ENCODE measurements around the gene SLC44A3. TPM values are rescaled to one million over a fixed set of nuclear protein-coding genes. Genes with fewer than 3 reads are reported as not detected.

SLC44A3 gene
- total RNA-seq (2021; fragmentation: NEBNext Ultra II Directional; extraction: Animal tissue kit (Norgen Biotek cat#: 25700)) (4.2 and 5.0 TPM in 2 replicates), polyA plus RNA-seq (2011; rRNA removed) (3.6 and 5.0 TPM in 2 replicates), polyA minus RNA-seq (2011; rRNA and poly(A)+ RNA removed) (7.8 and 9.9 TPM in 2 replicates)
- 4.0 TPM for polyA plus RNA-seq (2011; cell fraction: cytosol; rRNA removed)
- polyA plus RNA-seq (2011; cell fraction: nucleus; rRNA removed) = 5.3 TPM
- polyA plus RNA-seq (2012, experiment 1 of 2) = 3.2 to 5.1 TPM (median 4.6 TPM) in 4 replicates
- polyA plus RNA-seq (2012, experiment 2 of 2) = 2.2 TPM
- 5.2 TPM for polyA plus RNA-seq (2013, experiment 1 of 2)
- polyA plus RNA-seq (2013, experiment 2 of 2) = 5.8 TPM
- polyA minus RNA-seq (2011; cell fraction: cytosol; rRNA and poly(A)+ RNA removed) = 1.1 TPM
- polyA minus RNA-seq (2011; cell fraction: nucleus; rRNA and poly(A)+ RNA removed) = 11.1 TPM
- long read RNA-seq, experiment 1, partial matches to known transcripts = 2 of 2 reads
- long read RNA-seq, experiment 1, other reads (novel, unspliced or antisense) = 0 of 2 reads
- long read RNA-seq, experiment 2, partial matches to known transcripts = 0 of 3 reads
- long read RNA-seq, experiment 2, other reads (novel, unspliced or antisense) = 3 of 3 reads

GRCh38 chr1:94819945-94820746 is at the start of gene SLC44A3:
SLC44A3 (plus strand) TSS chr1:94820357; CDS start chr1:94820452, 95 bp downstream.
- POLR2A ChIA-PET (ENCODE audit: partially characterized antibody) = interaction anchor here (0.6 to 1.3 kb wide), 3 partner anchors 16 to 278 kb away, joined by 3 to 4 read pairs (median 4); no protein-coding TSS in a partner anchor
- Histone ChIP-seq H2BK120ac (replicated peaks; ENCODE audit: low read depth, low read length) (no peak within 1 kb of the TSS), H3K4me3 (ENCODE audit: extremely low read depth in 1 of 4, insufficient read depth in 2 of 4, low read depth in 3 of 4, low read length in 4 of 4) (peak within 1 kb of the TSS; percentile 53 to 74 (median 65)), H3K36me3 (ENCODE audit: control insufficient read depth in 2 of 4, insufficient read depth in 4 of 4, low read length in 3 of 4) (no peaks in the 10 kb centered on the region), H4K8ac (ENCODE audit: extremely low read depth, insufficient read depth, low read length) (peak within 1 kb of the TSS; percentile 90; the same call in 1 of the 2 replicates), H3K27me3 (replicated peaks in 1 of 4; ENCODE audit: control insufficient read depth in 3 of 4, extremely low read depth in 1 of 4, insufficient read depth in 3 of 4, low read length in 3 of 4) (peaks cover 0 to 6% (median 2%) of the 10 kb centered on the region in 4 experiments; a peak in 1 of 7 replicates), H3K23me2 (ENCODE audit: low read depth, low read length) (peaks cover 8% of the 10 kb centered on the region; the same call in 1 of the 2 replicates), H3K4me2 (ENCODE audit: insufficient read depth in 1 of 2, low read depth in 2 of 2, low read length in 2 of 2) (peak within 1 kb of the TSS; percentile 85 to 87), H4K20me1 (replicated peaks in 1 of 2; ENCODE audit: control insufficient read depth in 1 of 2, insufficient read depth in 2 of 2, low read length in 2 of 2) (no peaks in the 10 kb centered on the region), H3K14ac (ENCODE audit: insufficient read length) (no peak within 1 kb of the TSS), H3K56ac (replicated peaks; ENCODE audit: insufficient read length, low read depth, low read length) (peak within 1 kb of the TSS; percentile 26), H3K27ac (ENCODE audit: low read depth, low read length) (no peak within 1 kb of the TSS), H3K79me2 (ENCODE audit: control insufficient read depth in 1 of 2, insufficient read depth in 2 of 2, low read length in 2 of 2) (no peaks in the 10 kb centered on the region), H3K79me1 (ENCODE audit: low read depth, low read length) (no peaks in the 10 kb centered on the region), H2AK5ac (ENCODE audit: low read depth, low read length) (no peak within 1 kb of the TSS), H3K23ac (ENCODE audit: insufficient read length) (no peak within 1 kb of the TSS), H3K9ac (replicated peaks in 1 of 4; ENCODE audit: extremely low read depth in 1 of 4, low read depth in 3 of 4, low read length in 3 of 4) (peak within 1 kb of the TSS in 3 of 4 experiments; percentile 7 to 57 (median 31); a peak in 3 of 7 replicates), H3K4ac (replicated peaks; ENCODE audit: insufficient read length, low read depth, low read length) (no peak within 1 kb of the TSS), H2AFZ (ENCODE audit: low read length) (peak within 1 kb of the TSS; percentile 82), H3K9me3 (ENCODE audit: insufficient read depth in 2 of 2, low read depth in 1 of 2, low read length in 1 of 2) (no peaks in the 10 kb centered on the region), H3K18ac (ENCODE audit: extremely low read depth, low read length) (peak within 1 kb of the TSS; percentile 49), H2BK15ac (ENCODE audit: low read length) (peak within 1 kb of the TSS; percentile 65; the same call in 1 of the 2 replicates), H2BK12ac (ENCODE audit: low read depth, low read length) (peak within 1 kb of the TSS; percentile 44; the same call in 1 of the 2 replicates), H4K5ac (ENCODE audit: insufficient read length, low read depth, low read length) (peak within 1 kb of the TSS; percentile 78), H2BK5ac (ENCODE audit: low read depth, low read length) (peak within 1 kb of the TSS; percentile 48; the same call in 1 of the 2 replicates), H3K4me1 (replicated peaks in 1 of 4; ENCODE audit: control insufficient read depth in 3 of 4, insufficient read depth in 4 of 4, low read length in 3 of 4) (peaks cover 2 to 9% (median 6%) of the 10 kb centered on the region in 4 experiments; a peak in 6 of 7 replicates), H2BK20ac (ENCODE audit: low read length) (no peak within 1 kb of the TSS), H4K91ac (replicated peaks; ENCODE audit: insufficient read length, low read length) (peak within 1 kb of the TSS; percentile 91)
- WGBS, 2 experiments (ENCODE audit: extremely low coverage in 1 of 2, insufficient coverage in 1 of 2, insufficient read length in 1 of 2, insufficient replicate concordance in 2 of 2, low coverage in 1 of 2, low lambda C conversion rate in 2 of 2, missing lambda C conversion rate in 1 of 2) = 1% methylated on average over 60 of the region's 77 CpGs; no CpG with 5 or more reads in 1 of the 2 experiments
- peak; percentile 17 to 82 for DNase-seq (ENCODE audit: low read depth in 1 of 2, low spot score in 2 of 2)
- no peak for FAIRE-seq
- CTCF ChIA-PET (ENCODE audit: partially characterized antibody) = interaction anchor here (1.1 to 2.9 kb wide), 3 partner anchors 10 to 211 kb away, joined by 4 to 8 read pairs (median 5); no protein-coding TSS in a partner anchor
- TF ChIP-seq CREB1 (IDR thresholded peaks at IDR 0.05) (peak; percentile 13; the same call in 1 of the 2 replicates), TBP (IDR thresholded peaks at IDR 0.05; ENCODE audit: low read depth, low read length) (peak; percentile 49), HDAC2 (IDR thresholded peaks at IDR 0.05; ENCODE audit: borderline replicate concordance in 1 of 2, low read depth in 2 of 2, low read length in 2 of 2) (peak in 1 of 2 experiments; percentile 27; a peak in 1 of 4 replicates), EP300 (IDR thresholded peaks at IDR 0.05; ENCODE audit: borderline replicate concordance in 1 of 2, low read depth in 2 of 2, low read length in 2 of 2) (no peak), KDM4A (IDR thresholded peaks at IDR 0.05; ENCODE audit: low read depth, low read length, severe bottlenecking) (peak; percentile 93), ASH2L (IDR thresholded peaks at IDR 0.05; ENCODE audit: low read length) (peak; percentile 59), EGR1 (IDR thresholded peaks at IDR 0.05; ENCODE audit: borderline replicate concordance, low read depth, low read length) (peak; percentile 94; the same call in 1 of the 2 replicates), POLR2A (IDR thresholded peaks at IDR 0.05; ENCODE audit: control extremely low read depth in 1 of 2, low read depth in 2 of 2, low read length in 2 of 2) (peak in 1 of 2 experiments; percentile 78; a peak in 2 of 3 replicates)

All from H1 (cell line).